ENCODE data around the gene ARL5A. TPM values are rescaled to one million over a fixed set of nuclear protein-coding genes. Genes with fewer than 3 reads are reported as not detected.

ARL5A gene
- total and polyA plus RNA-seq, 9 of the 15 experiments (the other 6 are each of a cell fraction or from before 2014, with no cell fraction given) = 16.3 to 117 (median 88.4) TPM

DNA sequence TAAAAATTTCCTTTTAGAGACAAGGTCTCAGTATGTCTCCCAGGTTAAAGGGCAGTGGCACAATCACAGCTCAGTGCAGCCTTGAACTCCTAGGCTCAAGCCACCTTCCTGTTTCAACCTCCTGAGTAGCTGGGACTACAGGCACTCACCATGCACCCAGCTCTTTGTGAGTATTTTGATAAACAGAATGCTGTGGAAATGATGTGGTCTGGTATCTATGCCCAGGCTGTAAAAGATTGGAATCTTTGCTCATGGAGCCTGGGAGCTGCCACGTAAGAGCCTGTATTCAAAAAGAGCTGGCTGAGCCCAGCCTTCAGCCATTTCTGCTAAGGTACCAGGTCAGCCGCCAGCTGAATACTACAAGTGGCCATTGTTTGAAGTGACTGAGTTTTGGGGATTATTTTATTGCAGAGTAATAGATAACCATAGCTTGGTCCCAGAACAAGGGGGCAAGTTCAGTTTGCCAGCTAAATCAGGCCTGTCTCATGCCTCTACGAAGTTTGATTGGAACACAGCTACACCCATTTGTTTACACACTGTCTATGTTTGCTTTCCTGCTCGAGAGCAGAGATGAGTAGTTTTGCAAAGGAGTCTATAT is 21.3 kb upstream of the ARL5A start:
- BruUV-seq (replicated peaks) = no TSS peak
- Histone ChIP-seq H3K9ac (ENCODE audit: insufficient read depth in 1 of 2, low read depth in 2 of 2, low read length in 2 of 2) (no peak overlapping the region), H3K27ac (ENCODE audit: extremely low read depth, low read depth, low read length) (no peak overlapping the region), H3K4me1 (replicated peaks in 1 of 2; ENCODE audit: control insufficient read depth in 2 of 2, insufficient read depth in 2 of 2, low read length in 2 of 2) (peaks cover 0 to 14% of the 10 kb centered on the region in 2 experiments; a peak in 3 of 5 replicates), H3K9me1 (ENCODE audit: control insufficient read depth, insufficient read depth, low read length) (no peaks in the 10 kb centered on the region), H3K4me2 (ENCODE audit: insufficient read depth, low read length) (no peak overlapping the region), H3K79me2 (ENCODE audit: control insufficient read depth, insufficient read depth, low read length) (no peaks in the 10 kb centered on the region), H2AFZ (ENCODE audit: low read depth, low read length) (no peak overlapping the region), H3K36me3 (ENCODE audit: control insufficient read depth, insufficient read depth, low read length) (no peaks in the 10 kb centered on the region), H3K9me3 (replicated peaks; ENCODE audit: control insufficient read depth, insufficient read depth, low read depth, low read length) (no peaks in the 10 kb centered on the region), H3K4me3 (no peak overlapping the region), H3K27me3 (ENCODE audit: control insufficient read depth in 2 of 2, insufficient read depth in 2 of 2, low read length in 2 of 2) (peaks cover 0 to 5% of the 10 kb centered on the region in 2 experiments; a peak in 2 of 5 replicates), H4K20me1 (replicated peaks; ENCODE audit: control insufficient read depth, insufficient read depth, low read length) (no peaks in the 10 kb centered on the region)
- no peak for FAIRE-seq
- 11% methylated on average over 4 of the region's 4 CpGs for WGBS (ENCODE audit: insufficient coverage, low coverage, missing lambda C conversion rate)
- in situ Hi-C loops (cut with MboI) (no loop called here), intact Hi-C loops (cut with micrococcal nuclease) (no loop called here)
- no peak for DNase-seq (ENCODE audit: extremely low read depth in 1 of 4, low spot score in 3 of 4)
- peak in 1 of 2 experiments; percentile 39; a peak in 1 of 4 replicates for TF ChIP-seq FOXA3 (CRISPR knock-in tag; conservative IDR thresholded peaks at IDR 0.05 in 1 of 2, IDR thresholded peaks at IDR 0.05 in 1 of 2)
- TF ChIP-seq, protein P1, sequence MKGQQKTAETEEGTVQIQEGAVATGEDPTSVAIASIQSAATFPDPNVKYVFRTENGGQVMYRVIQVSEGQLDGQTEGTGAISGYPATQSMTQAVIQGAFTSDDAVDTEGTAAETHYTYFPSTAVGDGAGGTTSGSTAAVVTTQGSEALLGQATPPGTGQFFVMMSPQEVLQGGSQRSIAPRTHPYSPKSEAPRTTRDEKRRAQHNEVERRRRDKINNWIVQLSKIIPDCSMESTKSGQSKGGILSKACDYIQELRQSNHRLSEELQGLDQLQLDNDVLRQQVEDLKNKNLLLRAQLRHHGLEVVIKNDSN (CRISPR knock-in tag; IDR thresholded peaks at IDR 0.05) = no peak
- TF ChIP-seq L3MBTL2 (IDR thresholded peaks at IDR 0.05) = 0 out of 2 replicates have a peak, but pooled peaks have one; percentile 23
- ATAC-seq = peak; percentile 26; the same call in 2 of the 3 replicates
- ChIA-PET POLR2A (interaction anchor here (0.5 to 2.8 kb wide), 9 partner anchors 9 to 158 kb away, joined by 3 to 7 read pairs (median 3); partner anchors contain the start of gene ARL5A), CTCF (ENCODE audit: low intra/inter-chr PET ratio) (no interaction called here)

DNA sequence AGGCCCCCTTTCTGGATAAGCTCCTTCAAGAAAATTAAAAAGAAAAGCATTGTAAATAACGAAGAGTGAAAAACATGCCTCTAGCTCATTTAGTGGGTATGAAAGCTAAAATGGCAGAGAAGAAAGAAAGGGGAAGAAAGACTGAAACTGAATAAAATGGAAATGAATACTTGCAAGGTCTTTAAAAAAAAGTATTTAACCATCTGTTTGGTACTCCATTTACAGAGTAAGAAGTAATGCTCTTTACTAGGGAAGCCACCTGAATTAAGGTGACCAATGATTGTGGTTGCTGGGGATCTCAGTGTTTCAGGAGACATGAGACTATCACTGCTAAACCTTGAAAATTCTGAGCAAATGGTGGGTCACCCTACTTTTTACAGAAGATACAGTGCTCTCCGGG is 17.7 kb upstream of the ARL5A start:
- H3K27ac ChIP-seq (ENCODE audit: extremely low read depth, low read depth, low read length) = no peak overlapping the region
- ATAC-seq = no peak
- no peaks in the 10 kb centered on the region for H3K36me3 ChIP-seq (ENCODE audit: control insufficient read depth, insufficient read depth, low read length)
- peaks cover 0 to 5% of the 10 kb centered on the region in 2 experiments; a peak in 2 of 5 replicates for H3K27me3 ChIP-seq (ENCODE audit: control insufficient read depth in 2 of 2, insufficient read depth in 2 of 2, low read length in 2 of 2)
- ChIA-PET CTCF (ENCODE audit: low intra/inter-chr PET ratio) (no interaction called here), POLR2A (interaction anchor here (0.7 to 2.0 kb wide), 4 partner anchors 15 to 957 kb away, joined by 3 to 8 read pairs (median 4); partner anchors contain the start of gene ARL5A)
- H3K9ac ChIP-seq (ENCODE audit: insufficient read depth in 1 of 2, low read depth in 2 of 2, low read length in 2 of 2) = no peak overlapping the region
- H3K4me1 ChIP-seq (replicated peaks in 1 of 2; ENCODE audit: control insufficient read depth in 2 of 2, insufficient read depth in 2 of 2, low read length in 2 of 2) = peaks cover 0 to 8% of the 10 kb centered on the region in 2 experiments; a peak in 2 of 5 replicates
- H3K9me1 ChIP-seq (ENCODE audit: control insufficient read depth, insufficient read depth, low read length) = no peaks in the 10 kb centered on the region
- no peaks in the 10 kb centered on the region for H3K9me3 ChIP-seq (replicated peaks; ENCODE audit: control insufficient read depth, insufficient read depth, low read depth, low read length)
- WGBS (ENCODE audit: insufficient coverage, low coverage, missing lambda C conversion rate) = 6% methylated on average over 2 of the region's 2 CpGs
- no TSS peak for BruUV-seq (replicated peaks)
- FAIRE-seq = no peak
- DNase-seq (ENCODE audit: extremely low read depth in 1 of 4, low spot score in 3 of 4) = no peak
- no peaks in the 10 kb centered on the region for H3K79me2 ChIP-seq (ENCODE audit: control insufficient read depth, insufficient read depth, low read length)
- H4K20me1 ChIP-seq (replicated peaks; ENCODE audit: control insufficient read depth, insufficient read depth, low read length) = no peaks in the 10 kb centered on the region
- in situ Hi-C loops (cut with MboI) (no loop called here), intact Hi-C loops (cut with micrococcal nuclease) (no loop called here)
- 0 out of 2 replicates have a peak overlapping the region, but pooled peaks have one; percentile 3 for H2AFZ ChIP-seq (ENCODE audit: low read depth, low read length)
- no peak overlapping the region for H3K4me3 ChIP-seq
- H3K4me2 ChIP-seq (ENCODE audit: insufficient read depth, low read length) = no peak overlapping the region
- TF ChIP-seq, protein P2, sequence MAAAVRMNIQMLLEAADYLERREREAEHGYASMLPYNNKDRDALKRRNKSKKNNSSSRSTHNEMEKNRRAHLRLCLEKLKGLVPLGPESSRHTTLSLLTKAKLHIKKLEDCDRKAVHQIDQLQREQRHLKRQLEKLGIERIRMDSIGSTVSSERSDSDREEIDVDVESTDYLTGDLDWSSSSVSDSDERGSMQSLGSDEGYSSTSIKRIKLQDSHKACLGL (CRISPR knock-in tag; IDR thresholded peaks at IDR 0.05; ENCODE audit: borderline replicate concordance, poor library complexity, severe bottlenecking) = no peak
- TF ChIP-seq, protein P3, sequence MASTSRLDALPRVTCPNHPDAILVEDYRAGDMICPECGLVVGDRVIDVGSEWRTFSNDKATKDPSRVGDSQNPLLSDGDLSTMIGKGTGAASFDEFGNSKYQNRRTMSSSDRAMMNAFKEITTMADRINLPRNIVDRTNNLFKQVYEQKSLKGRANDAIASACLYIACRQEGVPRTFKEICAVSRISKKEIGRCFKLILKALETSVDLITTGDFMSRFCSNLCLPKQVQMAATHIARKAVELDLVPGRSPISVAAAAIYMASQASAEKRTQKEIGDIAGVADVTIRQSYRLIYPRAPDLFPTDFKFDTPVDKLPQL (IDR thresholded peaks at IDR 0.05; ENCODE audit: extremely low read depth, insufficient read length) = no peak
- TF ChIP-seq MCM2 (IDR thresholded peaks at IDR 0.05; ENCODE audit: low read depth) = no peak

Measured in K562 (cell line).